ENCODE data around the gene OLFML1.

GRCh38 chr11:7454854-7455253 lies 30.5 kb upstream of the OLFML1 start:
- TF ChIP-seq, protein P1, sequence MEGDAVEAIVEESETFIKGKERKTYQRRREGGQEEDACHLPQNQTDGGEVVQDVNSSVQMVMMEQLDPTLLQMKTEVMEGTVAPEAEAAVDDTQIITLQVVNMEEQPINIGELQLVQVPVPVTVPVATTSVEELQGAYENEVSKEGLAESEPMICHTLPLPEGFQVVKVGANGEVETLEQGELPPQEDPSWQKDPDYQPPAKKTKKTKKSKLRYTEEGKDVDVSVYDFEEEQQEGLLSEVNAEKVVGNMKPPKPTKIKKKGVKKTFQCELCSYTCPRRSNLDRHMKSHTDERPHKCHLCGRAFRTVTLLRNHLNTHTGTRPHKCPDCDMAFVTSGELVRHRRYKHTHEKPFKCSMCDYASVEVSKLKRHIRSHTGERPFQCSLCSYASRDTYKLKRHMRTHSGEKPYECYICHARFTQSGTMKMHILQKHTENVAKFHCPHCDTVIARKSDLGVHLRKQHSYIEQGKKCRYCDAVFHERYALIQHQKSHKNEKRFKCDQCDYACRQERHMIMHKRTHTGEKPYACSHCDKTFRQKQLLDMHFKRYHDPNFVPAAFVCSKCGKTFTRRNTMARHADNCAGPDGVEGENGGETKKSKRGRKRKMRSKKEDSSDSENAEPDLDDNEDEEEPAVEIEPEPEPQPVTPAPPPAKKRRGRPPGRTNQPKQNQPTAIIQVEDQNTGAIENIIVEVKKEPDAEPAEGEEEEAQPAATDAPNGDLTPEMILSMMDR (IDR thresholded peaks at IDR 0.05), result no peak
- no peak for TF ChIP-seq ZFX (IDR thresholded peaks at IDR 0.05; ENCODE audit: borderline replicate concordance)
